HL-60 (cell line): ENCODE measurements around the gene ARHGAP18.

Source experiments
- DNase-seq, 2 experiments: peaks; one replicate each; pipeline ENCODE4 v3.0.0-alpha.2; 2010 to 2020; ENCODE audit warnings: low read depth in 1 of 2, low spot score in 1 of 2
- H3K27ac ChIP-seq: fragments of 250-450 bp; sonication (Bioruptor Pico); replicated peaks from 2 replicates; pipeline ENCODE4 v1.5.1; 2020; ENCODE audit warnings: mild to moderate bottlenecking, moderate library complexity
- H3K27me3 ChIP-seq: fragments of 250-450 bp; sonication (Bioruptor Pico); 2 replicates; pipeline ENCODE4 v1.5.1; 2021; ENCODE audit warnings: mild to moderate bottlenecking, moderate library complexity; ENCODE audit not compliant: insufficient read depth, poor library complexity, severe bottlenecking
- H3K4me3 ChIP-seq: replicated peaks from 2 replicates; pipeline ENCODE4 v1.5.1; 2011; ENCODE audit warnings: mild to moderate bottlenecking, control low read depth, low read length; ENCODE audit not compliant: insufficient read depth
- GABPA ChIP-seq: IDR thresholded peaks from 2 replicates; pipeline ENCODE4 v1.6.1; 2012; ENCODE audit warnings: low read depth
- POLR2AphosphoS5 ChIP-seq: IDR thresholded peaks from 2 replicates; pipeline ENCODE4 v1.6.1; 2012; ENCODE audit warnings: low read depth
- SPI1 ChIP-seq: IDR thresholded peaks from 2 replicates; pipeline ENCODE4 v1.6.1; 2012; ENCODE audit warnings: low read depth, mild to moderate bottlenecking, borderline replicate concordance
- TF ChIP-seq, protein P1 (sequence below): IDR thresholded peaks from one replicate; pipeline ENCODE4 v1.5.1; 2011; ENCODE audit warnings: low read length, control low read depth, inconsistent platforms; ENCODE audit not compliant: insufficient read depth
- TF ChIP-seq, protein P2 (sequence below): IDR thresholded peaks from 2 replicates; pipeline ENCODE4 v1.6.1; 2012; ENCODE audit warnings: low read depth; ENCODE audit not compliant: insufficient replicate concordance

ARHGAP18 gene

DNA sequence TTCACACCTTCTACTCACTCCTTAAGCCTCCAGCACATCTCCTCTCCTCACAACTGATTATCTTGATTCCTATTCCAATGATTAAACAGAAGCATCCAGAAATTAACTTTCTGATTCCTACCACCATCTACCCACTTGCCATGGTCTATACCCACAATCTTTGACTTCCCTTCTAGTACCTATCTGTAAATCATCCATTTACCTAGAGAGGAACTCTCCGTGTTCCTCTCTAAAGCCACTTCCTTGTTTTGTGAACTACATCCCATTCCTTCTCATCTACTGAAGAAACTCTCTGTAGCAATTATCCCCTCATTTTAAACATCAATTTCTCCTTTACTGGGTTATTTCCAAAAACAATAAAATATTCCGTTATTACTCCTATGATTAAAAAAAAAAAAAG is 167.3 kb downstream of the ARHGAP18 start:
- H3K27me3 ChIP-seq: peaks cover 7% of the 10 kb centered on the region
- no peak overlapping the region for H3K4me3 ChIP-seq
- TF ChIP-seq, protein P1, sequence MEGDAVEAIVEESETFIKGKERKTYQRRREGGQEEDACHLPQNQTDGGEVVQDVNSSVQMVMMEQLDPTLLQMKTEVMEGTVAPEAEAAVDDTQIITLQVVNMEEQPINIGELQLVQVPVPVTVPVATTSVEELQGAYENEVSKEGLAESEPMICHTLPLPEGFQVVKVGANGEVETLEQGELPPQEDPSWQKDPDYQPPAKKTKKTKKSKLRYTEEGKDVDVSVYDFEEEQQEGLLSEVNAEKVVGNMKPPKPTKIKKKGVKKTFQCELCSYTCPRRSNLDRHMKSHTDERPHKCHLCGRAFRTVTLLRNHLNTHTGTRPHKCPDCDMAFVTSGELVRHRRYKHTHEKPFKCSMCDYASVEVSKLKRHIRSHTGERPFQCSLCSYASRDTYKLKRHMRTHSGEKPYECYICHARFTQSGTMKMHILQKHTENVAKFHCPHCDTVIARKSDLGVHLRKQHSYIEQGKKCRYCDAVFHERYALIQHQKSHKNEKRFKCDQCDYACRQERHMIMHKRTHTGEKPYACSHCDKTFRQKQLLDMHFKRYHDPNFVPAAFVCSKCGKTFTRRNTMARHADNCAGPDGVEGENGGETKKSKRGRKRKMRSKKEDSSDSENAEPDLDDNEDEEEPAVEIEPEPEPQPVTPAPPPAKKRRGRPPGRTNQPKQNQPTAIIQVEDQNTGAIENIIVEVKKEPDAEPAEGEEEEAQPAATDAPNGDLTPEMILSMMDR: no peak
- no peak for TF ChIP-seq GABPA
- TF ChIP-seq, protein P2, sequence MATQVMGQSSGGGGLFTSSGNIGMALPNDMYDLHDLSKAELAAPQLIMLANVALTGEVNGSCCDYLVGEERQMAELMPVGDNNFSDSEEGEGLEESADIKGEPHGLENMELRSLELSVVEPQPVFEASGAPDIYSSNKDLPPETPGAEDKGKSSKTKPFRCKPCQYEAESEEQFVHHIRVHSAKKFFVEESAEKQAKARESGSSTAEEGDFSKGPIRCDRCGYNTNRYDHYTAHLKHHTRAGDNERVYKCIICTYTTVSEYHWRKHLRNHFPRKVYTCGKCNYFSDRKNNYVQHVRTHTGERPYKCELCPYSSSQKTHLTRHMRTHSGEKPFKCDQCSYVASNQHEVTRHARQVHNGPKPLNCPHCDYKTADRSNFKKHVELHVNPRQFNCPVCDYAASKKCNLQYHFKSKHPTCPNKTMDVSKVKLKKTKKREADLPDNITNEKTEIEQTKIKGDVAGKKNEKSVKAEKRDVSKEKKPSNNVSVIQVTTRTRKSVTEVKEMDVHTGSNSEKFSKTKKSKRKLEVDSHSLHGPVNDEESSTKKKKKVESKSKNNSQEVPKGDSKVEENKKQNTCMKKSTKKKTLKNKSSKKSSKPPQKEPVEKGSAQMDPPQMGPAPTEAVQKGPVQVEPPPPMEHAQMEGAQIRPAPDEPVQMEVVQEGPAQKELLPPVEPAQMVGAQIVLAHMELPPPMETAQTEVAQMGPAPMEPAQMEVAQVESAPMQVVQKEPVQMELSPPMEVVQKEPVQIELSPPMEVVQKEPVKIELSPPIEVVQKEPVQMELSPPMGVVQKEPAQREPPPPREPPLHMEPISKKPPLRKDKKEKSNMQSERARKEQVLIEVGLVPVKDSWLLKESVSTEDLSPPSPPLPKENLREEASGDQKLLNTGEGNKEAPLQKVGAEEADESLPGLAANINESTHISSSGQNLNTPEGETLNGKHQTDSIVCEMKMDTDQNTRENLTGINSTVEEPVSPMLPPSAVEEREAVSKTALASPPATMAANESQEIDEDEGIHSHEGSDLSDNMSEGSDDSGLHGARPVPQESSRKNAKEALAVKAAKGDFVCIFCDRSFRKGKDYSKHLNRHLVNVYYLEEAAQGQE: no peak
- peak; percentile 85 for TF ChIP-seq SPI1
- no peak for DNase-seq
- H3K27ac ChIP-seq: no peak overlapping the region

DNA sequence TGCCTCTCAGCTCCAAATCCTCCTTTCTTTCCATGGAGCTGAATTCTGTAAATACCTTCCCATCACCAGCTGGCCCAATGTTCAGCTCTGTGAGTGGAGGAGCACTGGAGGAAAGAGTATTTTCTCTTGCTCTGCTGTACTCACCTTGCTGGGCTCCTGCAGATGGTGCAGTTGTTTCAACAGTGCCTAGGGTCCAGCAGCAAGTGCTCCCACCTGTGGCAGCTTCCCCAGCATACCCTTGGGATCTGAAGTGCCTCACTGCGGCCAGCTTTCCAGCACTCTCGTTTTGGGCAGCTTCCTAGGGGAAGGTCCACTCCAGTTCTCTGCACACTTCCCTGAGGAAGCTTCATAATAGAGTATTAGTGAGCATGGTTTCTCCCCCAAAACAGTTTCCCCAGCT is 170.9 kb downstream of the ARHGAP18 start:
- no peak for DNase-seq
- TF ChIP-seq, protein P1: no peak
- TF ChIP-seq POLR2AphosphoS5 (no peak), GABPA (no peak), SPI1 (no peak)
- TF ChIP-seq, protein P2: no peak
- Histone ChIP-seq H3K27me3 (peaks cover 10% of the 10 kb centered on the region), H3K4me3 (no peak overlapping the region), H3K27ac (no peak overlapping the region)

DNA sequence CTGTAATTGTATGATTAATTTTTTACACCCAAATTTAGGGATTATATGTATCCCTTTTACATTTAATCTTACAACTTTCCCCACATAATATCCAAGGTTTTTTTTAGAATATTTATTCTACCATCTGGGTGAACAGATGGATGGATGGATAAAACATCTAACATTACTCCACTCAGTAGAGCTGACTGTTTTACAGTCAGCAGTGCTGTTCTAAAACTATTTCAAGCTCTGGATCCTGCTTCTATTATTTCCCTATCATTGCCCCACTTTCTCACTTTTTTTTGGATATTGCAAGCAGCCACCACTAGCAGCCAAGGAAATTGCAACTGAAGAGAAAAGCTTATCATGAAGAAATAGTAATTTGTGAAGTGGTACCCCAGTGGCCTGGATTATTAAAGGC is 173.7 kb downstream of the ARHGAP18 start:
- Histone ChIP-seq H3K27me3 (peaks cover 10% of the 10 kb centered on the region), H3K27ac (no peak overlapping the region), H3K4me3 (no peak overlapping the region)
- no peak for DNase-seq
- TF ChIP-seq, protein P1: no peak
- TF ChIP-seq, protein P2: no peak
- no peak for TF ChIP-seq SPI1
- no peak for TF ChIP-seq POLR2AphosphoS5
- no peak for TF ChIP-seq GABPA
